Suprapubic skin (tissue), 4 donors: ENCODE results near the gene CCDC69. TPM values are rescaled to one million over a fixed set of nuclear protein-coding genes. Genes with fewer than 3 reads are reported as not detected.
"Not testable (repeated sequence)": the region's sequence is repeated elsewhere in the genome, so short reads cannot be mapped to it uniquely, and the experiment has no call there.

ENCODE experiments used
- DNase-seq, 2 donors: peaks; one replicate each; pipeline ENCODE4 v3.0.0-alpha.2; 2019; ENCODE audit warnings: low spot score in 2 of 2
- H3K27ac ChIP-seq: fragments of 200-600 bp; sonication (generic); one replicate; pipeline ENCODE4 v1.5.1; 2019
- H3K27me3 ChIP-seq: fragments of 200-600 bp; sonication (generic); one replicate; pipeline ENCODE4 v1.5.1; 2019
- H3K36me3 ChIP-seq: fragments of 200-600 bp; sonication (generic); one replicate; pipeline ENCODE4 v1.5.1; 2019
- H3K4me1 ChIP-seq: fragments of 200-600 bp; sonication (generic); one replicate; pipeline ENCODE4 v1.5.1; 2019
- H3K4me3 ChIP-seq: fragments of 200-600 bp; sonication (generic); one replicate; pipeline ENCODE4 v1.5.1; 2019; ENCODE audit warnings: mild to moderate bottlenecking
- H3K9me3 ChIP-seq: fragments of 200-600 bp; sonication (generic); one replicate; pipeline ENCODE4 v1.5.1; 2019
- CTCF ChIP-seq, 2 donors: fragments of 200-600 bp in 1 of 2; fragments of 450-650 bp in 1 of 2; sonication (generic) in 1 of 2; IDR thresholded peaks; one replicate each; pipeline ENCODE4 v1.5.1; 2016 to 2019; ENCODE audit warnings: antibody characterized with exemption in 2 of 2, mild to moderate bottlenecking in 1 of 2, moderate library complexity in 1 of 2
- EP300 ChIP-seq: sonication (generic); formaldehyde crosslinking; IDR thresholded peaks from one replicate; pipeline ENCODE4 v1.6.1; 2017; ENCODE audit warnings: antibody characterized with exemption
- POLR2A ChIP-seq, 2 donors: fragments of 450-650 bp; IDR thresholded peaks; one replicate each; pipeline ENCODE4 v1.6.1; 2017; ENCODE audit warnings: antibody characterized with exemption in 2 of 2, mild to moderate bottlenecking in 2 of 2, moderate library complexity in 2 of 2
- POLR2AphosphoS5 ChIP-seq, 3 donors: sonication (generic); formaldehyde crosslinking; IDR thresholded peaks; one replicate each; pipeline ENCODE4 v1.6.1; 2017; ENCODE audit warnings: antibody characterized with exemption in 3 of 3
- WGBS: methylation state at CpG from one replicate; pipeline ENCODE4 v1.1.5; 2018; 5-methylcytosine and 5-hydroxymethylcytosine counted together
- total RNA-seq, 4 donors: library from RNA; depleted of rRNA; stranded (reverse); fragments of >200 nt; gene quantifications; one replicate each; pipeline ENCODE4 v1.1.0, GENCODE V29; 2016

Gene CCDC69
- total RNA-seq, 4 donors from 2014 or later = 11.5 to 32.3 (median 26.8) TPM

GRCh38 chr5:151245680-151246219 lies 21.9 kb upstream of the CCDC69 start:
- Histone ChIP-seq H3K36me3 (no peaks in the 10 kb centered on the region), H3K9me3 (no peaks in the 10 kb centered on the region), H3K27ac (no peak overlapping the region), H3K4me1 (no peaks in the 10 kb centered on the region), H3K27me3 (no peaks in the 10 kb centered on the region), H3K4me3 (no peak overlapping the region)
- WGBS = 83% methylated on average over 4 of the region's 4 CpGs
- DNase-seq = no peak
- TF ChIP-seq POLR2AphosphoS5 (IDR thresholded peaks at IDR 0.05) (no peak), EP300 (no peak), CTCF (IDR thresholded peaks at IDR 0.05) (no peak), POLR2A (IDR thresholded peaks at IDR 0.05) (no peak)

GRCh38 chr5:151244206-151244605 lies 20.3 kb upstream of the CCDC69 start:
- WGBS = no CpG with 5 or more reads among the region's 3 CpGs

GRCh38 chr5:151243564-151243963 lies 19.7 kb upstream of the CCDC69 start:
- Histone ChIP-seq H3K4me1 (no peaks in the 10 kb centered on the region), H3K27ac (no peak overlapping the region), H3K9me3 (no peaks in the 10 kb centered on the region), H3K27me3 (no peaks in the 10 kb centered on the region), H3K4me3 (no peak overlapping the region), H3K36me3 (no peaks in the 10 kb centered on the region)
- no peak for DNase-seq
- WGBS = 90% methylated on average over 4 of the region's 4 CpGs
- TF ChIP-seq POLR2A (IDR thresholded peaks at IDR 0.05) (no peak), CTCF (IDR thresholded peaks at IDR 0.05) (no peak), POLR2AphosphoS5 (IDR thresholded peaks at IDR 0.05) (no peak), EP300 (no peak)

More at GRCh38 chr5:151244206-151244605, 20.3 kb upstream of the CCDC69 start:
- Histone ChIP-seq H3K27ac (no peak overlapping the region), H3K36me3 (no peaks in the 10 kb centered on the region), H3K9me3 (no peaks in the 10 kb centered on the region), H3K4me1 (no peaks in the 10 kb centered on the region), H3K4me3 (no peak overlapping the region), H3K27me3 (no peaks in the 10 kb centered on the region)
- DNase-seq = no peak
- TF ChIP-seq CTCF (IDR thresholded peaks at IDR 0.05) (no peak), POLR2AphosphoS5 (IDR thresholded peaks at IDR 0.05) (no peak), POLR2A (IDR thresholded peaks at IDR 0.05) (no peak)

DNA sequence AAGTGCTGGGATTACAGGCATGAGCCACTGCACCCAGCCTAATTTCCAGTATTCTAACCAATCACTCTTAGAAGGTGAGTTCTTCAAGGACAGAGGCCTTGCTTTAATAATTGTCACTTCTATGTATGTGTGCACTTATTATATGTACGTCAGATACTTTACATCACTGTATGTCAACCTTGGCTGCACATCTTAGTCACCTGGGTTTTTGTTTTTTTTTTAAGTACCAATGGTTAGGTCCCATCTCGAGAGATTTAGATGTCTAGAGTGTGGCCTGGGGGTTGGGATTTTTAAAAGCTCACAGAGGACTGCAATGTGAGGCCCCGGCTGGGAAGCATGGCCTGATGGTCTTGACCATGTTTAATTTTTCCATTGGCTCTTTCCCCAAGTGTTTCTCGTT lies 19.2 kb upstream of the CCDC69 start:
- DNase-seq = no peak
- WGBS = 77% methylated on average over 4 of the region's 4 CpGs
- H3K36me3 ChIP-seq = no peaks in the 10 kb centered on the region
- H3K27ac ChIP-seq = no peak overlapping the region
- TF ChIP-seq EP300 (no peak), POLR2AphosphoS5 (IDR thresholded peaks at IDR 0.05) (no peak), POLR2A (IDR thresholded peaks at IDR 0.05) (no peak)
- H3K4me1 ChIP-seq = no peaks in the 10 kb centered on the region
- H3K4me3 ChIP-seq = no peak overlapping the region
- no peaks in the 10 kb centered on the region for H3K9me3 ChIP-seq
- H3K27me3 ChIP-seq = peaks cover 4% of the 10 kb centered on the region

GRCh38 chr5:151240924-151241635 lies 17.2 kb upstream of the CCDC69 start:
- H3K27ac ChIP-seq = no peak overlapping the region
- DNase-seq = no peak
- no peaks in the 10 kb centered on the region for H3K9me3 ChIP-seq
- no peaks in the 10 kb centered on the region for H3K4me1 ChIP-seq
- H3K27me3 ChIP-seq = peaks cover 6% of the 10 kb centered on the region
- no peaks in the 10 kb centered on the region for H3K36me3 ChIP-seq
- H3K4me3 ChIP-seq = no peak overlapping the region
- 91% methylated on average over 2 of the region's 2 CpGs for WGBS
- TF ChIP-seq POLR2A (IDR thresholded peaks at IDR 0.05) (no peak), CTCF (IDR thresholded peaks at IDR 0.05) (no peak), POLR2AphosphoS5 (IDR thresholded peaks at IDR 0.05) (no peak), EP300 (no peak)

DNA sequence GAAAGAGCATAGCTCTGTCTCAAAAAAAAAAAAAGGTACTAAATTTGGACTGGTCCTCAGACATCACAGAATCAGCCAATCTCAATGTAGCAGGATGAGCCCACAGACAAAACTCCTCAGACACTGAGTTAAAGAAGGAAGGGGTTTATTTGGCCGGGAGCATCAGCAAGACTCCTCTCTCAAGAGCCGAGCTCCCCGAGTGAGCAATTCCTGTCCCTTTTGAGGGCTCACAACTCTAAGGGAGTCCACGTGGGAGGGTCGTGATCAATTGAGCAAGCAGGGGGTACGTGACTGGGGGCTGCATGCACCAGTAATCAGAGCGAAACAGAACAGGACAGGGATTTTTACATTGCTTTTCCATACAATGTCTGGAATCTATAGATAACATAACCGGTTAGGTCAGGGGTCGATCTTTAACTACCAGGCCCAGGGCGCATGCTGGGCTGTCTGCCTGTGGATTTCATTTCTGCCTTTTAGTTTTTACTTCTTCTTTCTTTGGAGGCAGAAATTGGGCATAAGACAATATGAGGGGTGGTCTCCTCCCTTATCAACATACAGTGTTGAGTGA lies 16.5 kb upstream of the CCDC69 start:
- not testable (repeated sequence) for H3K27ac ChIP-seq, H3K4me1 ChIP-seq, DNase-seq, H3K9me3 ChIP-seq, H3K36me3 ChIP-seq, H3K4me3 ChIP-seq, H3K27me3 ChIP-seq
- 89% methylated on average over 10 of the region's 10 CpGs for WGBS
